Activated T-helper 9 cell treated with anti-CD3 and anti-CD28 coated beads, Interleukin-2, amount 50 U/mL, for 16 hours (primary cell): Measurements from ENCODE around the gene SAMHD1.
"Not testable (repeated sequence)": the region's sequence is repeated elsewhere in the genome, so short reads cannot be mapped to it uniquely, and the experiment has no call there.

Experiments
- DNase-seq: peaks from one replicate; pipeline ENCODE4 v3.0.0-alpha.2; 2020; ENCODE audit warnings: low read depth

SAMHD1 gene

GRCh38 chr20:36956016-36956415, 4.5 kb upstream of the SAMHD1 start:
- no peak for DNase-seq

GRCh38 chr20:36951979-36952738, 651 bp upstream of the SAMHD1 start:
- DNase-seq = no peak

- DNase-seq = peak; percentile 15
Observed at GRCh38 chr20:36950414-36951197, 902 bp downstream of the SAMHD1 start.

DNA sequence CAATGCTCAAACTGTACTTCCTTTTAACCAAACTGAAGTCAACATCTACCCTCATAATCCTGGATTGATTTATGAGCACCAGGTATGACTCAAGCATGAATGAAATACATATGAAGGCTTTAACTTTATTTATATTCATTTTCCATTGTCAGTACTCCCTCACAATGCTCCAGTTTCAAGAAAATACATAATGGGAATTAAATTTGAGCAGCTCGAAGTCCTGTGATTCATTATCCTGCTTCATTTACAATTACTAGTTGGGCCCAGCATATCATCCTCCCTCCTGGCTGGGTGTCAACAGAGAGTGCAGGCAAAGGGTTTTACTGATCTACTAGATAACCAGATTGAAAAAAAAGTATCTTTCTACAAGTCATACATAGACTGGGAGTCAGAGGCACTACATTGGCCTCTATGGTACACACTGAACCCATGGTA, 10.1 kb downstream of the SAMHD1 start:
- no peak for DNase-seq

- DNase-seq = no peak
Observed at GRCh38 chr20:36937402-36937770, 14.1 kb downstream of the SAMHD1 start.

DNA sequence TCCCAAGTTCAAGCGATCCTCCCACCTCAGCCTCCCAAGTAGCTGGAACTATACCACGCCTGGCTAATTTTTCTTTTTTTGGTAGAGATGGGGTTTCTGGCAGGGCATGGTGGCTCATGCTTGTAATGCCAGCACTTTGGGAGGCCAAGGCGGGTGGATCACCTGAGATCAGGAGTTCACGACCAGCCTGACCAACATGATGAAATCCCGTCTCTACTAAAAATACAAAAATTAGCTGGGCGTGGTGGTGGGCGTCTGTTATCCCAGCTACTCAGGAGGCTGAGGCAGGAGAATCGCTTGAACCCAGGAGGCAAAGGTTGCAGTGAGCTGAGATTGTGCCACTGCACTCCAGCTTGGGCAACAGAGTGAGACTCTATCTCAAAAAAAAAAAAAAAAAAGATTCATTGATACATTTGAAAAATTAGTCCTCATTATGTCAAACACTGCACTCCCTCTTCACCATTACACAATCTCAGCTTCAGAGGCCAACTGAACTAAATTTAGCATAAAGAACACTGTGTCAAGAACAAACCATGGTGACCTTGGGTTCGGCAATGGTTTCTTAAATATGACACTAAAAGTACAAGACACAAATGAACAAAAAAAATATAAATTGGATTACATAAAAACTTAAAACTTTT, 14.6 kb downstream of the SAMHD1 start:
- not testable (repeated sequence) for DNase-seq

GRCh38 chr20:36936341-36936740, 15.2 kb downstream of the SAMHD1 start:
- DNase-seq = no peak

DNA sequence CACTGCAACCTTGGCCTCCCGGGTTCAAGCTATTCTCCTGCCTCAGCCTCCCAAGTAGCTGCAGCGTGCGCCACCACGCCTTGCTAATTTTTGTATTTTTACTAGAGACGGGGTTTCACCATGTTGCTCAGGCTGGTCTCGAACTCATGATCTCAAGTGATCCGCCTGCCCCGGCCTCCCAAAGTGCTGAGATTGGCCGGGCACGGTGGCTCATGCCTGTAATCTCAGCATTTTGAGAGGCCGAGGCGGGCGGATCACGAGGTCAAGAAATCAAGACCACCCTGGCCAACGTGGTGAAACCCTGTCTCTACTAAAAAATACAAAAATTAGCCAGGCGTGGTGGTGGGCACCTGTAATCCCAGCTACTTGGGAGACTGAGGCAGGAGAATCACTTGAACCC, 17.9 kb downstream of the SAMHD1 start:
- not testable (repeated sequence) for DNase-seq

GRCh38 chr20:36932476-36933426, 18.8 kb downstream of the SAMHD1 start:
- DNase-seq = no peak

DNA sequence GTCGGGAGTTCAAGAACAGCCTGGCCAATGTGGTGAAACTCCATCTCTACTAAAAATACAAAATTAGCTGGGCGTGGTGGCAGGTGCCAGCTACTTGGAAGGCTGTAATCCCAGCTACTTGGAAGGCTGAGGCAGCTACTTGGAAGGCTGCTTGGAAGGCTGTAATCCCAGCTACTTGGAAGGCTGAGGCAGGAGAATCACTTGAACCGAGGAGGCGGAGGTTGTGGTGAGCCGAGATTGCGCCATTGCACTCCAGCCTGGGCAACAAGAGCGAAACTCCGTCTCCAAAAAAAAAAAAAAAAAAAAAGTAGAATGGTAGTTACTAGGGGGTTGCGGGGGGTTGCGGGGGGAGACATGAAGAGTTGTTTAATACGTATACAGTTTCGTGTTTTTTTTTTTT, 19.4 kb downstream of the SAMHD1 start:
- not testable (repeated sequence) for DNase-seq

DNA sequence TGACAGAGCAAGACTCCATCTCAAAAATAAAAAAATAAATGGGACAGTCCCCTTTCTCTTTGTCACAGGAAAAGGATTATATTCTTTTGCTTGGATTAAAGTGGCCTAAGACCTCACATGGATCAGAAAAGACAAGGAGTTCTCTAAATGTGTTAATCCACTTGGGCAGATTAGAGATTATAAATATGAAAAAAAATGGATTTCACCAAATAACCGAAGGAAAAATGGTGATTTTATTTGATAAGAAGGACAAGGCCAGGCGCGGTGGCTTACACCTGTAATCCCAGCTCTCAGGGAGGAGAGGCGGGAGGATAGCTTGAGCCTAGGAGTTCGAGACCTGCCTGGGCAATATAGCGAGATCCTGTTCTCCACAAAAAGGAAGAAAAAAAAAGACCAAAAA, 21.8 kb downstream of the SAMHD1 start:
- DNase-seq = no peak

DNA sequence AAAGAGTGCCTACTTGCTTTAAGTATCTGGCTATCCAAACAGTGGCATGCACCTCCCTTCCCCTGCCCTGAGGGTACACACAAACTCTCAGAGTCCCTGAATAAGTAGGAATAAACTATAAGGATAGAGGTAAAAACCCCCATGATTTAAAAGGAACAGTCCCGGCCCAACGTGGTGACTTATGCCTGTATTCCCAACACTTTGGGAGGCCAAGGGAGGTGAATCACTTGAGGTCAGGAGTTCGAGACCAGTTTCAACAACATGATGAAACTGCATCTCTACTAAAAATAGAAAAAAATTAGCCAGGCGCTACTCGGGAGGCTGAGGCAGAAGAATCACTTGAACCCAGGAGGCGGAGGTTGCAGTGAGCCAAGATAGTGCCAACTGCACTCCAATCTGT, 22.2 kb downstream of the SAMHD1 start:
- no peak for DNase-seq

DNA sequence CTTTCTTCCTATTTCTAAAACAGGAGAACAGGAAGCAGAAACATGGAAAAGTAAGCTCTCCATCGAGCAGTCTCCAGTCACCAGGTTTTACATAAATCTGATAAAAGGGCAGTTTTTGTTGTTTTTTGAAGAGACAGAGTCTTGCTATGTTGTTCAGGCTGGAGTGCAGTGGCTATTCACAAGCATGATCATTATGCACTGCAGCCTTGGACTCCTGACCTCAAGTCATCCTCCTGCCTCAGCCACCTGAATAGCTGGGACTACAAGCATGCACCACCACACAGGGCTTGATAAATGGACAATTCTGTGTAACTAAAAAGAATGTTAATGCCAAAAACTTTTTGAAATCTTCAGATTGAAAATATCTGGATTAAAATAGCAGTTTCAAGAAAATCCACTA, 23.8 kb downstream of the SAMHD1 start:
- DNase-seq = no peak

DNA sequence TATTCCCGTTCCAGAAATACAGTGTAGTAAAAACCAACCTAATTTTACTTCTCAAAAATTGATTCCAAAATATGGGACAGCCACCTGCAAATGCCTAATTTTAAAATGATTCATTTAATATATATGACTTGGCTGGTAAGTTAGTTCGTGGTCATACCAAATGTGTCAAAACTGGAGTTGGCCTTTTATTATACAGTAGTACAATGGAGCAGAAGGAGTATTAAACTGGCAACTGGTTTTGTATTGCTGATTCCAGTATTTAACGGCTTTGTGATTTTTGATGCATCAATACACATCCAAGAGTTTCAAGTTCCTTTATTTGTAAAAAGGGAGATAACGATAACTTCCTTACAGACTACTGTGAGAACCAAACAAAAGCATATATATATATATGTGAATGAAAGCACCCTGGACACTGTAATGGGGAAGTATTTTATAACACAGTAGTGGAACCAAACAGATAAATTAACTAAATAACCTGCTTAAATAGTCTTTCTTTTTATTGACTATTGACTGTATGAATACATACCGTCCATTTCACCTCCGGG, 24.8 kb downstream of the SAMHD1 start:
- DNase-seq = no peak

GRCh38 chr20:36925234-36925633, 26.3 kb downstream of the SAMHD1 start:
- no peak for DNase-seq

DNA sequence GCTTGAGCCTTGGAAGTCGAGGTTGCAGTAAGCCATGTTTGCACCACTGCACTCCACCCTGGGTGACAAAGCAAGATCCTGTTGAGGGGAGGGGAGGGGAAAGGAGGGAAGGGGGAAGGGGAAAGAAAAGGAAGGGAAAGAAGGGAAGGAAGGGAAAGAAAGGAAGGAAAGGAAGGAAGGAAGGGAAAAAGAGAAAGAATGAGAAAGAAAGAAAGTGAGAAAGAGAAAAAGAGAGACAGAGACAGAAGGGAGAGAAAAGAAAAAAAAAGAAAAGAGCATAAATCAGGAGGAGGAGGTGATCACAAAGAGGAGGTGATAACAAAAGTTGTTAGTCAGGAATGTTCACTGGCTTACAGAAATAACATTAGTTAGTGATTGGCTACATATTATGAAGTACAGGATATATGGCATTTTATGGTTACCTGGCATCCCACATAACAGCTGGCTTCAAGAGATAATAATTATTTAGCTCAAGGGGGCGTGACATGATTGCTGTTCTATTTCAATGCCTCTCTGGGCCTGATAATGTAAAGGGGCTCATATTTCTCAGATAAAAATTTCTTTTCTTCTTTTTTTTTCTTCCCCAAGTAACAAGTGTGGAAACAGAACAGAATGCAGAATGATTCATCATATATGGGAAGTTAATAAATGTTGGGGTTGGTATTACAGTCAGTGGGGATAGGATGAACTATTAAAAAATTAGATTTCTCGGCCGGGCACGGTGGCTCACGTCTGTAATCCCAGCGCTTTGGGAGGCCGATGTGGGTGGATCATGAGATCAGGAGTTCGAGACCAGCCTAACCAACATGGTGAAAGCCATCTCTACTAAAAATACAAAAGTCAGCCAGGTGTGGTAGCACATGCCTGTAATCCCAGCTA, 27.1 kb downstream of the SAMHD1 start:
- DNase-seq = no peak

- DNase-seq = no peak
Observed at GRCh38 chr20:36920334-36920730, 31.2 kb downstream of the SAMHD1 start.

DNA sequence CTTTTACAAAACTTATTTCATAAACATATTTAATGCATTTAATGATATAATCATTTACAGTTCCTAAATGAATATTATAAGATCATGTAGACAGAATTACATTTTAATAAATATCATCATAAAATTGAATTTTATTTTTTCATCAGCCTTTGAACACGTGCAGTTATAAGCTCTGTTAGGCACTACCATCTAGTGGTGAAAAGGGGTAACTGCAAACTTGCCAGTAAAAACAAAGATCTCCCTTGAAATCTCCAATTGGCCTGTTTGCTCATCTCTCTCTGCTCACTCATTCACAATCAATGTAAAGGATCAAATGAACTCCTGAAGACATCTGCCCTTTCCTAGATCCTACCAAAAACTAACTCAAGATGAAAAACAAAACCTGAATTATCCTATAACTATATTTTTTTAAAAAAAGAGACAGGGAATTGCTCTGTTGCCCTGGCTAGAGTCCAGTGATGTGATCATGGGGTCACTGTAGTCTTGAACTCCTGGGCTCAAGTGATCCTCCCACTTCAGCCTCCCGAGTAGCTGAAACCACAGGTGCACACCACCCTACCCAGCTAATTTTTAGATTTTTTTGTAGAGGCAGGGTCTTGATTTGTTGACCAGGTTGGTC, 31.7 kb downstream of the SAMHD1 start:
- no peak for DNase-seq

GRCh38 chr20:36917943-36918342, 33.6 kb downstream of the SAMHD1 start:
- no peak for DNase-seq

- DNase-seq = no peak
Observed at GRCh38 chr20:36917240-36917639, 34.3 kb downstream of the SAMHD1 start.
